Left renal pelvis (tissue), 4 donors: ENCODE results near the gene DAGLA. TPM values are rescaled to one million over a fixed set of nuclear protein-coding genes. Genes with fewer than 3 reads are reported as not detected.

Experiments
- DNase-seq, 4 donors: peaks; one replicate each; pipeline ENCODE4 v3.0.0-alpha.2; 2013; ENCODE audit warnings: low read depth in 4 of 4, low spot score in 3 of 4
- polyA plus RNA-seq, 4 donors: library from polyadenylated mRNA; unstranded; fragments of 120-200 nt; gene quantifications; one replicate each; pipeline ENCODE4 v1.2.1, GENCODE V29; 2013; ENCODE audit not compliant: insufficient read length in 4 of 4

The DAGLA gene
- polyA plus RNA-seq, 4 donors, result 3.0 to 4.2 (median 3.3) TPM

- no peak for DNase-seq
Measured at GRCh38 chr11:61744609-61745156, 64.5 kb downstream of the DAGLA start.

GRCh38 chr11:61745781-61746441 is 65.7 kb downstream of the DAGLA start:
- no peak for DNase-seq

- DNase-seq, result no peak
Measured at GRCh38 chr11:61746442-61747191, 66.4 kb downstream of the DAGLA start.

GRCh38 chr11:61747192-61747966 is 67.2 kb downstream of the DAGLA start:
- DNase-seq, result no peak

GRCh38 chr11:61747967-61748285 is 67.7 kb downstream of the DAGLA start:
- DNase-seq, result no peak

GRCh38 chr11:61749591-61750217 is 69.5 kb downstream of the DAGLA start:
- DNase-seq, result no peak

GRCh38 chr11:61750631-61751273 is 70.6 kb downstream of the DAGLA start:
- DNase-seq, result no peak

- DNase-seq, result no peak
Measured at GRCh38 chr11:61751384-61751783, 71.2 kb downstream of the DAGLA start.

GRCh38 chr11:61752117-61752924 is 72.1 kb downstream of the DAGLA start, which contains the start of gene MYRF:
MYRF (plus strand) TSS chr11:61752636; CDS start chr11:61752745, 109 bp downstream.
- DNase-seq, result no peak

GRCh38 chr11:61752925-61753521 is 72.8 kb downstream of the DAGLA start:
- no peak for DNase-seq

- DNase-seq, result no peak
Measured at GRCh38 chr11:61753672-61754071, 73.5 kb downstream of the DAGLA start.

GRCh38 chr11:61754534-61755482 is 74.6 kb downstream of the DAGLA start:
- DNase-seq, result no peak

GRCh38 chr11:61756147-61756451 is 75.9 kb downstream of the DAGLA start:
- DNase-seq, result no peak

- no peak for DNase-seq
Measured at GRCh38 chr11:61756452-61757212, 76.4 kb downstream of the DAGLA start.

GRCh38 chr11:61757213-61757862 is 77.1 kb downstream of the DAGLA start:
- DNase-seq, result no peak

- DNase-seq, result no peak
Measured at GRCh38 chr11:61760946-61761345, 80.8 kb downstream of the DAGLA start.
